Measurements from ENCODE around the gene ABCA12. TPM values are rescaled to one million over a fixed set of nuclear protein-coding genes. Genes with fewer than 3 reads are reported as not detected.
"Not testable (repeated sequence)": the region's sequence is repeated elsewhere in the genome, so short reads cannot be mapped to it uniquely, and the experiment has no call there.

Gene ABCA12
- total RNA-seq (2014; rRNA removed; shearing (Covaris generic)), result 0.11 TPM in 1 of 2 replicates, not detected in the other

- Histone ChIP-seq H3K36me3 (no peaks in the 10 kb centered on the region), H3K4me1 (replicated peaks) (peaks cover 17% of the 10 kb centered on the region), H3K9me3 (replicated peaks) (no peaks in the 10 kb centered on the region), H3K4me3 (no peak within 1 kb of the TSS), H3K27me3 (replicated peaks) (no peaks in the 10 kb centered on the region), H3K27ac (no peak within 1 kb of the TSS)
- DNase-seq (ENCODE audit: low read depth in 1 of 2, low spot score in 2 of 2), result no peak
Observed at GRCh38 chr2:215138479-215138878, at the start of gene ABCA12. TSS of gene ABCA12 (minus strand) at chr2:215138626. CDS start at chr2:215138208, 418 bp downstream.

GRCh38 chr2:215188078-215188477 lies 49.7 kb upstream of the ABCA12 start:
- H3K4me3 ChIP-seq, result no peak overlapping the region
- DNase-seq (ENCODE audit: low read depth in 1 of 2, low spot score in 2 of 2), result peak; percentile 33 to 49
- H3K4me1 ChIP-seq (replicated peaks), result peaks cover 7% of the 10 kb centered on the region; the same call in 1 of the 2 replicates
- no peak overlapping the region for H3K27ac ChIP-seq
- no peaks in the 10 kb centered on the region for H3K36me3 ChIP-seq
- no peaks in the 10 kb centered on the region for H3K27me3 ChIP-seq (replicated peaks)
- no peaks in the 10 kb centered on the region for H3K9me3 ChIP-seq (replicated peaks)

- no peaks in the 10 kb centered on the region for H3K27me3 ChIP-seq (replicated peaks)
- DNase-seq (ENCODE audit: low read depth in 1 of 2, low spot score in 2 of 2), result no peak
- H3K36me3 ChIP-seq, result no peaks in the 10 kb centered on the region
- no peaks in the 10 kb centered on the region for H3K9me3 ChIP-seq (replicated peaks)
- no peak overlapping the region for H3K4me3 ChIP-seq
- H3K4me1 ChIP-seq (replicated peaks), result peaks cover 7% of the 10 kb centered on the region; the same call in 1 of the 2 replicates
- no peak overlapping the region for H3K27ac ChIP-seq
Observed at GRCh38 chr2:215186021-215186420, 47.6 kb upstream of the ABCA12 start.

GRCh38 chr2:215178121-215178520 lies 39.7 kb upstream of the ABCA12 start:
- DNase-seq (ENCODE audit: low read depth in 1 of 2, low spot score in 2 of 2), result no peak
- Histone ChIP-seq H3K27ac (no peak overlapping the region), H3K9me3 (replicated peaks) (no peaks in the 10 kb centered on the region), H3K27me3 (replicated peaks) (no peaks in the 10 kb centered on the region), H3K4me3 (no peak overlapping the region), H3K4me1 (replicated peaks) (no peaks in the 10 kb centered on the region), H3K36me3 (no peaks in the 10 kb centered on the region)

- no peaks in the 10 kb centered on the region for H3K4me1 ChIP-seq (replicated peaks)
- no peaks in the 10 kb centered on the region for H3K36me3 ChIP-seq
- no peak for DNase-seq (ENCODE audit: low read depth in 1 of 2, low spot score in 2 of 2)
- no peak overlapping the region for H3K27ac ChIP-seq
- H3K9me3 ChIP-seq (replicated peaks), result no peaks in the 10 kb centered on the region
- H3K4me3 ChIP-seq, result no peak overlapping the region
- H3K27me3 ChIP-seq (replicated peaks), result no peaks in the 10 kb centered on the region
Observed at GRCh38 chr2:215171796-215172195, 33.4 kb upstream of the ABCA12 start.

- no peak overlapping the region for H3K27ac ChIP-seq
- DNase-seq (ENCODE audit: low read depth in 1 of 2, low spot score in 2 of 2), result no peak
Observed at GRCh38 chr2:215171151-215171550, 32.7 kb upstream of the ABCA12 start.

GRCh38 chr2:215166505-215166904 lies 28.1 kb upstream of the ABCA12 start:
- not testable (repeated sequence) for H3K27ac ChIP-seq; H3K9me3 ChIP-seq (replicated peaks); H3K4me1 ChIP-seq (replicated peaks); H3K36me3 ChIP-seq; H3K4me3 ChIP-seq; H3K27me3 ChIP-seq (replicated peaks); DNase-seq (ENCODE audit: low read depth in 1 of 2, low spot score in 2 of 2)

More at GRCh38 chr2:215171151-215171550, 32.7 kb upstream of the ABCA12 start:
- Histone ChIP-seq H3K4me3 (peak overlapping the region; percentile 11; the same call in 1 of the 2 replicates), H3K36me3 (no peaks in the 10 kb centered on the region), H3K27me3 (replicated peaks) (no peaks in the 10 kb centered on the region), H3K9me3 (replicated peaks) (no peaks in the 10 kb centered on the region), H3K4me1 (replicated peaks) (no peaks in the 10 kb centered on the region)

GRCh38 chr2:215163319-215163718 lies 24.9 kb upstream of the ABCA12 start:
- H3K4me1 ChIP-seq (replicated peaks); H3K4me3 ChIP-seq; H3K36me3 ChIP-seq; H3K27ac ChIP-seq; H3K27me3 ChIP-seq (replicated peaks); DNase-seq (ENCODE audit: low read depth in 1 of 2, low spot score in 2 of 2); H3K9me3 ChIP-seq (replicated peaks): not testable (repeated sequence)

GRCh38 chr2:215161301-215161829 lies 22.9 kb upstream of the ABCA12 start:
- Histone ChIP-seq H3K27me3 (replicated peaks) (no peaks in the 10 kb centered on the region), H3K9me3 (replicated peaks) (no peaks in the 10 kb centered on the region), H3K27ac (no peak overlapping the region), H3K36me3 (no peaks in the 10 kb centered on the region), H3K4me1 (replicated peaks) (no peaks in the 10 kb centered on the region), H3K4me3 (no peak overlapping the region)
- DNase-seq (ENCODE audit: low read depth in 1 of 2, low spot score in 2 of 2), result no peak

GRCh38 chr2:215160081-215160480 lies 21.7 kb upstream of the ABCA12 start:
- no peaks in the 10 kb centered on the region for H3K27me3 ChIP-seq (replicated peaks)
- H3K4me1 ChIP-seq (replicated peaks), result no peaks in the 10 kb centered on the region
- no peak for DNase-seq (ENCODE audit: low read depth in 1 of 2, low spot score in 2 of 2)
- H3K9me3 ChIP-seq (replicated peaks), result no peaks in the 10 kb centered on the region
- H3K4me3 ChIP-seq, result no peak overlapping the region
- H3K27ac ChIP-seq, result no peak overlapping the region
- H3K36me3 ChIP-seq, result no peaks in the 10 kb centered on the region

- DNase-seq (ENCODE audit: low read depth in 1 of 2, low spot score in 2 of 2), result no peak
- H3K27me3 ChIP-seq (replicated peaks), result no peaks in the 10 kb centered on the region
- H3K36me3 ChIP-seq, result no peaks in the 10 kb centered on the region
- H3K27ac ChIP-seq, result no peak overlapping the region
- no peak overlapping the region for H3K4me3 ChIP-seq
- H3K4me1 ChIP-seq (replicated peaks), result peaks cover 8% of the 10 kb centered on the region
- no peaks in the 10 kb centered on the region for H3K9me3 ChIP-seq (replicated peaks)
Observed at GRCh38 chr2:215156453-215156852, 18.0 kb upstream of the ABCA12 start.

- DNase-seq (ENCODE audit: low read depth in 1 of 2, low spot score in 2 of 2), result no peak
- H3K27ac ChIP-seq, result no peak overlapping the region
- H3K4me3 ChIP-seq, result no peak overlapping the region
- H3K36me3 ChIP-seq, result no peaks in the 10 kb centered on the region
- H3K9me3 ChIP-seq (replicated peaks), result no peaks in the 10 kb centered on the region
- no peaks in the 10 kb centered on the region for H3K27me3 ChIP-seq (replicated peaks)
- H3K4me1 ChIP-seq (replicated peaks), result peaks cover 8% of the 10 kb centered on the region
Observed at GRCh38 chr2:215149894-215150293, 11.5 kb upstream of the ABCA12 start.

GRCh38 chr2:215149486-215149885 lies 11.1 kb upstream of the ABCA12 start:
- H3K36me3 ChIP-seq, result no peaks in the 10 kb centered on the region
- H3K9me3 ChIP-seq (replicated peaks), result no peaks in the 10 kb centered on the region
- no peaks in the 10 kb centered on the region for H3K27me3 ChIP-seq (replicated peaks)
- DNase-seq (ENCODE audit: low read depth in 1 of 2, low spot score in 2 of 2), result no peak
- no peak overlapping the region for H3K4me3 ChIP-seq
- H3K4me1 ChIP-seq (replicated peaks), result peaks cover 8% of the 10 kb centered on the region
- no peak overlapping the region for H3K27ac ChIP-seq

- H3K27ac ChIP-seq, result no peak overlapping the region
- H3K36me3 ChIP-seq, result no peaks in the 10 kb centered on the region
- DNase-seq (ENCODE audit: low read depth in 1 of 2, low spot score in 2 of 2), result no peak
- no peaks in the 10 kb centered on the region for H3K27me3 ChIP-seq (replicated peaks)
- H3K9me3 ChIP-seq (replicated peaks), result no peaks in the 10 kb centered on the region
- H3K4me1 ChIP-seq (replicated peaks), result peaks cover 8% of the 10 kb centered on the region
- no peak overlapping the region for H3K4me3 ChIP-seq
Observed at GRCh38 chr2:215149060-215149459, 10.6 kb upstream of the ABCA12 start.

- Histone ChIP-seq H3K9me3 (replicated peaks) (no peaks in the 10 kb centered on the region), H3K27ac (no peak overlapping the region), H3K36me3 (no peaks in the 10 kb centered on the region), H3K4me1 (replicated peaks) (no peaks in the 10 kb centered on the region), H3K4me3 (no peak overlapping the region), H3K27me3 (replicated peaks) (no peaks in the 10 kb centered on the region)
- no peak for DNase-seq (ENCODE audit: low read depth in 1 of 2, low spot score in 2 of 2)
Observed at GRCh38 chr2:215145611-215146010, 7.2 kb upstream of the ABCA12 start.
